OCI-LY7 (cell line): ENCODE measurements around the gene LMOD3. TPM values are rescaled to one million over a fixed set of nuclear protein-coding genes. Genes with fewer than 3 reads are reported as not detected.

ENCODE experiments used
- BruUV-seq: library from RNA; stranded (reverse); fragments of 400-500 nt; replicated peaks from 2 replicates; lab custom pipeline; 2021; lab: Mats Ljungman, UMichigan
- CTCF ChIA-PET: fragments of 300-600 bp; sonication (Branson Sonifier 250); formaldehyde crosslinking; loops from one replicate; lab custom pipeline; 2022; ENCODE audit warnings: antibody characterized with exemption; ENCODE audit not compliant: unreplicated experiment; lab: Charles Lee
- POLR2A ChIA-PET: fragments of 300-600 bp; sonication (Branson Sonifier 250); formaldehyde crosslinking; loops from one replicate; lab custom pipeline; 2022; ENCODE audit warnings: antibody characterized with exemption; lab: Charles Lee
- DNase-seq: peaks from one replicate; pipeline ENCODE4 v3.0.0-alpha.2; 2015; ENCODE audit warnings: low spot score
- H2AFZ ChIP-seq: fragments of 200-600 bp; sonication (generic), shearing (Covaris generic); 2 replicates; pipeline ENCODE4 v1.6.1; 2014; ENCODE audit warnings: mild to moderate bottlenecking, antibody characterized with exemption, low read length, moderate library complexity
- H3K27ac ChIP-seq: fragments of 200-600 bp; sonication (generic); 2 replicates; pipeline ENCODE4 v1.5.1; 2014; ENCODE audit warnings: mixed run types, low read depth, mild to moderate bottlenecking, moderate library complexity, low read length, inconsistent platforms; ENCODE audit not compliant: poor library complexity, severe bottlenecking
- H3K36me3 ChIP-seq: fragments of 200-600 bp; sonication (generic); 2 replicates; pipeline ENCODE4 v1.6.1; 2014; ENCODE audit warnings: mild to moderate bottlenecking, antibody characterized with exemption, low read length, moderate library complexity, mixed read lengths; ENCODE audit not compliant: insufficient read depth
- H3K4me1 ChIP-seq: fragments of 200-600 bp; sonication (generic); 2 replicates; pipeline ENCODE4 v1.5.1; 2014; ENCODE audit warnings: mild to moderate bottlenecking, low read length; ENCODE audit not compliant: insufficient read depth, poor library complexity, severe bottlenecking
- H3K4me2 ChIP-seq: fragments of 200-600 bp; sonication (generic); 2 replicates; pipeline ENCODE4 v1.6.1; 2014; ENCODE audit warnings: mild to moderate bottlenecking, low read length
- H3K4me3 ChIP-seq: fragments of 200-600 bp; sonication (generic); 2 replicates; pipeline ENCODE4 v1.5.1; 2014; ENCODE audit warnings: mild to moderate bottlenecking, low read depth, low read length; ENCODE audit not compliant: poor library complexity, severe bottlenecking
- H3K79me2 ChIP-seq: fragments of 200-600 bp; sonication (generic); 2 replicates; pipeline ENCODE4 v1.6.1; 2016; ENCODE audit warnings: low read depth, mild to moderate bottlenecking, low read length, moderate library complexity, mixed read lengths; ENCODE audit not compliant: insufficient read depth
- H3K9me2 ChIP-seq: fragments of 200-600 bp; sonication (generic); 2 replicates; pipeline ENCODE4 v1.6.1; 2016; ENCODE audit warnings: mild to moderate bottlenecking, low read length, mixed read lengths; ENCODE audit not compliant: insufficient read depth
- H3K9me3 ChIP-seq: fragments of 200-600 bp; sonication (generic); 2 replicates; pipeline ENCODE4 v1.6.1; 2014; ENCODE audit warnings: mild to moderate bottlenecking, mixed run types, low read length, mixed read lengths
- H4K20me1 ChIP-seq: fragments of 200-600 bp; sonication (generic); 2 replicates; pipeline ENCODE4 v1.6.1; 2014; ENCODE audit warnings: mild to moderate bottlenecking, antibody characterized with exemption, low read length, moderate library complexity, mixed read lengths; ENCODE audit not compliant: insufficient read depth
- CTCF ChIP-seq: fragments of 200-600 bp; sonication (generic); conservative IDR thresholded peaks from 2 replicates; pipeline ENCODE4 v1.5.1; 2014; ENCODE audit warnings: mild to moderate bottlenecking, antibody characterized with exemption, low read length, moderate library complexity, mixed read lengths
- EZH2phosphoT487 ChIP-seq: fragments of 200-600 bp; sonication (generic); IDR thresholded peaks from 2 replicates; pipeline ENCODE4 v1.6.1; 2018; ENCODE audit warnings: low read depth, borderline replicate concordance, mild to moderate bottlenecking, mixed run types, antibody characterized with exemption, low read length, moderate library complexity, mixed read lengths
- intact Hi-C: fragments of 100-400 bp; cut with micrococcal nuclease; formaldehyde crosslinking; loops from one replicate; pipeline ENCODE4 v1.10.0; 2022; ENCODE audit not compliant: unreplicated experiment
- total RNA-seq, 2 experiments: library from RNA; depleted of rRNA in 1 of 2; stranded (reverse); fragments of >200 nt in 1 of 2; shearing (Covaris generic) in 1 of 2; gene quantifications; 2 replicates each; pipeline ENCODE4 v1.2.3, GENCODE V29; 2014 to 2022

Gene LMOD3
- total RNA-seq, 2 experiments from 2014 or later, result not detected

GRCh38 chr3:69161587-69162307, 39.4 kb upstream of the LMOD3 start:
- Histone ChIP-seq H3K9me3 (no peaks in the 10 kb centered on the region), H3K79me2 (no peaks in the 10 kb centered on the region), H3K4me2 (no peak overlapping the region), H3K9me2 (no peaks in the 10 kb centered on the region), H3K4me1 (no peaks in the 10 kb centered on the region), H3K36me3 (no peaks in the 10 kb centered on the region), H3K27ac (no peak overlapping the region), H4K20me1 (no peaks in the 10 kb centered on the region), H3K4me3 (no peak overlapping the region), H2AFZ (no peak overlapping the region)
- TF ChIP-seq EZH2phosphoT487, result no peak
- TF ChIP-seq CTCF, result peak; percentile 98
- peak; percentile 54 for DNase-seq
- intact Hi-C loops, result loop anchor here (1.0 to 5.0 kb wide), 4 partner anchors 145 to 510 kb away; no protein-coding TSS in a partner anchor
- POLR2A ChIA-PET, result interaction anchor here (0.6 to 1.1 kb wide), 3 partner anchors 22 to 513 kb away, joined by 3 read pairs; no protein-coding TSS in a partner anchor
- CTCF ChIA-PET, result interaction anchor here (0.8 kb wide), 1 partner anchor 145 kb away, joined by 5 read pairs; no protein-coding TSS in a partner anchor
- no TSS peak for BruUV-seq

- H3K79me2 ChIP-seq, result no peaks in the 10 kb centered on the region
- no peak overlapping the region for H3K4me3 ChIP-seq
- H3K9me3 ChIP-seq, result no peaks in the 10 kb centered on the region
- no peak for DNase-seq
- no peaks in the 10 kb centered on the region for H4K20me1 ChIP-seq
- no peak overlapping the region for H3K4me2 ChIP-seq
- H3K9me2 ChIP-seq, result no peaks in the 10 kb centered on the region
- intact Hi-C loops, result loop anchor here (5.0 kb wide), 2 partner anchors 252 to 267 kb away; no protein-coding TSS in a partner anchor
- ChIA-PET POLR2A (interaction anchor here (0.6 kb wide), 1 partner anchor 526 kb away, joined by 3 read pairs; no protein-coding TSS in a partner anchor), CTCF (no interaction called here)
- BruUV-seq, result no TSS peak
- H2AFZ ChIP-seq, result no peak overlapping the region
- H3K36me3 ChIP-seq, result no peaks in the 10 kb centered on the region
- H3K4me1 ChIP-seq, result no peaks in the 10 kb centered on the region
- TF ChIP-seq EZH2phosphoT487 (no peak), CTCF (no peak)
- H3K27ac ChIP-seq, result no peak overlapping the region
Measured at GRCh38 chr3:69160525-69160924, 38.1 kb upstream of the LMOD3 start.

- POLR2A ChIA-PET, result no interaction called here
- BruUV-seq, result no TSS peak
- H3K36me3 ChIP-seq, result no peaks in the 10 kb centered on the region
- no peaks in the 10 kb centered on the region for H3K9me3 ChIP-seq
- no peak for TF ChIP-seq CTCF
- TF ChIP-seq EZH2phosphoT487, result no peak
- no peaks in the 10 kb centered on the region for H3K79me2 ChIP-seq
- CTCF ChIA-PET, result no interaction called here
- intact Hi-C loops, result loop anchor here (5.0 kb wide), 2 partner anchors 252 to 267 kb away; no protein-coding TSS in a partner anchor
- H3K4me2 ChIP-seq, result no peak overlapping the region
- no peak overlapping the region for H2AFZ ChIP-seq
- no peak for DNase-seq
- H3K4me3 ChIP-seq, result no peak overlapping the region
- H3K9me2 ChIP-seq, result no peaks in the 10 kb centered on the region
- H3K4me1 ChIP-seq, result no peaks in the 10 kb centered on the region
- no peak overlapping the region for H3K27ac ChIP-seq
- H4K20me1 ChIP-seq, result no peaks in the 10 kb centered on the region
Measured at GRCh38 chr3:69160107-69160506, 37.7 kb upstream of the LMOD3 start.
